Keratinocyte (primary cell): Measurements from ENCODE around the gene DSE. TPM values are rescaled to one million over a fixed set of nuclear protein-coding genes. Genes with fewer than 3 reads are reported as not detected.

Source experiments
- DNase-seq: peaks from one replicate; pipeline ENCODE4 v3.0.0-alpha.2; 2011; ENCODE audit warnings: low read depth, missing footprints, low spot score
- FAIRE-seq: peaks from 2 replicates; lab custom pipeline; 2011; peaks lifted over from hg19 to GRCh38; lab: Jason Lieb, UNC
- H2AFZ ChIP-seq: 2 replicates; pipeline ENCODE4 v1.6.0; 2012; ENCODE audit warnings: low read length, control low read depth, inconsistent platforms; ENCODE audit not compliant: control insufficient read depth
- H3K27ac ChIP-seq: 2 replicates; pipeline ENCODE4 v1.5.1; 2011; ENCODE audit warnings: low read length; ENCODE audit not compliant: control insufficient read depth, insufficient read depth
- H3K27me3 ChIP-seq: 3 replicates; pipeline ENCODE4 v1.6.0; 2011; ENCODE audit warnings: low read length; ENCODE audit not compliant: control insufficient read depth, insufficient read depth; ENCODE audit errors: extremely low read depth
- H3K36me3 ChIP-seq, 2 experiments: 2 replicates in 1 of 2; 3 replicates in 1 of 2; pipeline ENCODE4 v1.5.1; 2011; ENCODE audit warnings: low read length in 2 of 2, mild to moderate bottlenecking in 1 of 2; ENCODE audit not compliant: control insufficient read depth in 2 of 2, insufficient read depth in 2 of 2; ENCODE audit errors: extremely low read depth in 1 of 2
- H3K4me1 ChIP-seq: 3 replicates; pipeline ENCODE4 v1.5.1; 2011; ENCODE audit warnings: low read length; ENCODE audit not compliant: control insufficient read depth, insufficient read depth; ENCODE audit errors: extremely low read depth
- H3K4me2 ChIP-seq: 3 replicates; pipeline ENCODE4 v1.6.0; 2011; ENCODE audit warnings: low read depth, low read length; ENCODE audit not compliant: control insufficient read depth, insufficient read depth; ENCODE audit errors: extremely low read depth
- H3K4me3 ChIP-seq, 3 experiments: fragments of 200-600 bp in 1 of 3; sonication (generic) in 1 of 3; 2 replicates in 2 of 3; 3 replicates in 1 of 3; pipeline ENCODE4 v1.5.1; 2011 to 2016; ENCODE audit warnings: low read length in 3 of 3, mild to moderate bottlenecking in 3 of 3, control low read depth in 2 of 3, inconsistent platforms in 1 of 3, low read depth in 1 of 3, mixed read lengths in 1 of 3, mixed run types in 1 of 3, moderate library complexity in 1 of 3; ENCODE audit not compliant: control insufficient read depth in 2 of 3, insufficient read depth in 2 of 3; ENCODE audit errors: extremely low read depth in 1 of 3
- H3K79me2 ChIP-seq: 2 replicates; pipeline ENCODE4 v1.6.0; 2012; ENCODE audit warnings: low read length; ENCODE audit not compliant: control insufficient read depth, insufficient read depth
- H3K9ac ChIP-seq: 3 replicates; pipeline ENCODE4 v1.6.0; 2011; ENCODE audit warnings: low read length; ENCODE audit not compliant: control insufficient read depth, insufficient read depth; ENCODE audit errors: extremely low read depth
- H3K9me1 ChIP-seq: 3 replicates; pipeline ENCODE4 v1.6.0; 2011; ENCODE audit warnings: low read length; ENCODE audit not compliant: control insufficient read depth, insufficient read depth; ENCODE audit errors: extremely low read depth
- H3K9me3 ChIP-seq: 2 replicates; pipeline ENCODE4 v1.5.1; 2012; ENCODE audit warnings: low read depth, low read length; ENCODE audit not compliant: control insufficient read depth
- H4K20me1 ChIP-seq: 3 replicates; pipeline ENCODE4 v1.6.0; 2011; ENCODE audit warnings: low read length; ENCODE audit not compliant: control insufficient read depth, insufficient read depth; ENCODE audit errors: extremely low read depth
- EZH2 ChIP-seq: IDR thresholded peaks from one replicate; pipeline ENCODE4 v1.6.1; 2012; ENCODE audit warnings: inconsistent platforms, mild to moderate bottlenecking, low read length, moderate library complexity
- dilution Hi-C: fragments of 300-500 bp; cut with MboI; formaldehyde crosslinking; loops from one replicate; pipeline ENCODE4 v1.7.0; 2020; ENCODE audit warnings: low sequenced_read_pairs; ENCODE audit not compliant: extremely low pct_ligation_motif_present
- polyA plus RNA-seq, 5 experiments: library from polyadenylated mRNA; depleted of rRNA in 3 of 5; stranded (reverse) in 3 of 5; stranded (forward) in 1 of 5; unstranded in 1 of 5; fragments of >200 nt; gene quantifications; 1 replicate in 1 of 5; 2 replicates in 3 of 5; 3 replicates in 1 of 5; pipeline versions ENCODE4 v1.2.1 to v1.2.3, GENCODE V29; 2011 to 2012; ENCODE audit warnings: missing spikeins in 2 of 5, low read depth in 1 of 5, low replicate concordance in 1 of 5
- TF ChIP-seq, protein P1 (sequence below), 3 experiments: IDR thresholded peaks in 1 of 3; conservative IDR thresholded peaks in 1 of 3; optimal IDR thresholded peaks in 1 of 3; 2 replicates in 2 of 3; 3 replicates in 1 of 3; pipeline versions ENCODE3 to v1.5.1; 2011; ENCODE audit warnings: low read length in 3 of 3, mild to moderate bottlenecking in 3 of 3, moderate library complexity in 2 of 3, control low read depth in 1 of 3, inconsistent platforms in 1 of 3; ENCODE audit not compliant: insufficient read depth in 2 of 3; ENCODE audit errors: extremely low read depth in 1 of 3

Gene DSE
- polyA plus RNA-seq, 1 donor (not counting 4 experiments of a cell fraction or from before 2014, with no cell fraction given): 99.7 TPM

DNA sequence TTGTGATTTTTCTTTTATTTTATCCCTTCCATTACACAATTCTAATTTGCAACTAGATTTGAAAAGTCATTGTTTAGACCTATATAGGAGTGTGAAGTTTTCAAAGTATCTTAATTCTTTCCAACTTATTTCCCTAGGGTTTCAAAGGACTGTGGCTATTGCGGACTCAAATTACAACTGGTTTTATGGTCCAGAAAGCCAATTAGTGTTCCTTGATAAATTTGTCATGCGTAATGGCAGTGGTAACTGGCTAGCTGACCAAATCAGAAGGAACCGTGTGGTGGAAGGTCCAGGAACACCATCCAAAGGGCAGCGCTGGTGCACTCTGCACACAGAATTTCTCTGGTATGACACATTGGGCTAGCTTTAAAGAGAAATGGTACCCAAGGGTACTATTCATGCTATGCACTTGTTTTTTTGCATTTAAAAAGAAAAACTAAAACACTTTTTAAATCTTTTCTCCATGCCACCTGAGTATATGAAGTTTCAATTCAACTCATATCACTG, 62.5 kb downstream of the DSE start:
- FAIRE-seq (no peak), DNase-seq (no peak)
- no peak overlapping the region for H3K4me3 ChIP-seq
- no peak overlapping the region for H3K9ac ChIP-seq
- peaks cover 4% of the 10 kb centered on the region for H3K79me2 ChIP-seq
- H4K20me1 ChIP-seq: no peaks in the 10 kb centered on the region
- H3K27me3 ChIP-seq: no peaks in the 10 kb centered on the region
- no peak overlapping the region for H3K4me2 ChIP-seq
- no peaks in the 10 kb centered on the region for H3K4me1 ChIP-seq
- H3K9me3 ChIP-seq: no peaks in the 10 kb centered on the region
- H3K36me3 ChIP-seq: peaks cover 15 to 22% of the 10 kb centered on the region in 2 experiments
- TF ChIP-seq, protein P1, sequence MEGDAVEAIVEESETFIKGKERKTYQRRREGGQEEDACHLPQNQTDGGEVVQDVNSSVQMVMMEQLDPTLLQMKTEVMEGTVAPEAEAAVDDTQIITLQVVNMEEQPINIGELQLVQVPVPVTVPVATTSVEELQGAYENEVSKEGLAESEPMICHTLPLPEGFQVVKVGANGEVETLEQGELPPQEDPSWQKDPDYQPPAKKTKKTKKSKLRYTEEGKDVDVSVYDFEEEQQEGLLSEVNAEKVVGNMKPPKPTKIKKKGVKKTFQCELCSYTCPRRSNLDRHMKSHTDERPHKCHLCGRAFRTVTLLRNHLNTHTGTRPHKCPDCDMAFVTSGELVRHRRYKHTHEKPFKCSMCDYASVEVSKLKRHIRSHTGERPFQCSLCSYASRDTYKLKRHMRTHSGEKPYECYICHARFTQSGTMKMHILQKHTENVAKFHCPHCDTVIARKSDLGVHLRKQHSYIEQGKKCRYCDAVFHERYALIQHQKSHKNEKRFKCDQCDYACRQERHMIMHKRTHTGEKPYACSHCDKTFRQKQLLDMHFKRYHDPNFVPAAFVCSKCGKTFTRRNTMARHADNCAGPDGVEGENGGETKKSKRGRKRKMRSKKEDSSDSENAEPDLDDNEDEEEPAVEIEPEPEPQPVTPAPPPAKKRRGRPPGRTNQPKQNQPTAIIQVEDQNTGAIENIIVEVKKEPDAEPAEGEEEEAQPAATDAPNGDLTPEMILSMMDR (optimal IDR thresholded peaks at IDR 0.05 in 1 of 3, IDR thresholded peaks at IDR 0.05 in 1 of 3, conservative IDR thresholded peaks at IDR 0.05 in 1 of 3; ENCODE audit: extremely low read depth in 1 of 3, insufficient read depth in 2 of 3, low read length in 3 of 3): no peak
- no peak for TF ChIP-seq EZH2
- no peak overlapping the region for H2AFZ ChIP-seq
- H3K9me1 ChIP-seq: no peaks in the 10 kb centered on the region
- dilution Hi-C loops: no loop called here
- H3K27ac ChIP-seq: no peak overlapping the region

GRCh38 chr6:116434056-116434725, 63.4 kb downstream of the DSE start:
- no peak for FAIRE-seq
- no peak overlapping the region for H3K27ac ChIP-seq
- no peak overlapping the region for H3K4me3 ChIP-seq
- no peaks in the 10 kb centered on the region for H4K20me1 ChIP-seq
- H3K79me2 ChIP-seq: peaks cover 2% of the 10 kb centered on the region
- no peaks in the 10 kb centered on the region for H3K27me3 ChIP-seq
- H3K9me1 ChIP-seq: no peaks in the 10 kb centered on the region
- no peak overlapping the region for H2AFZ ChIP-seq
- H3K9ac ChIP-seq: no peak overlapping the region
- TF ChIP-seq, protein P1 (optimal IDR thresholded peaks at IDR 0.05 in 1 of 3, IDR thresholded peaks at IDR 0.05 in 1 of 3, conservative IDR thresholded peaks at IDR 0.05 in 1 of 3; ENCODE audit: extremely low read depth in 1 of 3, insufficient read depth in 2 of 3, low read length in 3 of 3): no peak
- TF ChIP-seq EZH2: no peak
- dilution Hi-C loops: no loop called here
- no peaks in the 10 kb centered on the region for H3K9me3 ChIP-seq
- no peak overlapping the region for H3K4me2 ChIP-seq
- H3K36me3 ChIP-seq: peaks cover 15 to 22% of the 10 kb centered on the region in 2 experiments
- no peaks in the 10 kb centered on the region for H3K4me1 ChIP-seq
- no peak for DNase-seq
